GM18505 (cell line): ENCODE measurements around the gene ACOT8.
"Not testable (repeated sequence)": the region's sequence is repeated elsewhere in the genome, so short reads cannot be mapped to it uniquely, and the experiment has no call there.

Source experiments
- ATAC-seq: cut with Tn5 transposase; IDR thresholded peaks from one replicate; pipeline ENCODE4 v1.9.1; 2021; ENCODE audit not compliant: unreplicated experiment
- POLR2A ChIP-seq: IDR thresholded peaks from 4 replicates; pipeline ENCODE4 v1.6.1; 2011; ENCODE audit warnings: borderline replicate concordance; ENCODE audit not compliant: insufficient read depth, insufficient read length; ENCODE audit errors: extremely low read depth

The ACOT8 gene

GRCh38 chr20:45892049-45892825 is 35.0 kb upstream of the ACOT8 start:
- no peak for ATAC-seq
- no peak for TF ChIP-seq POLR2A

DNA sequence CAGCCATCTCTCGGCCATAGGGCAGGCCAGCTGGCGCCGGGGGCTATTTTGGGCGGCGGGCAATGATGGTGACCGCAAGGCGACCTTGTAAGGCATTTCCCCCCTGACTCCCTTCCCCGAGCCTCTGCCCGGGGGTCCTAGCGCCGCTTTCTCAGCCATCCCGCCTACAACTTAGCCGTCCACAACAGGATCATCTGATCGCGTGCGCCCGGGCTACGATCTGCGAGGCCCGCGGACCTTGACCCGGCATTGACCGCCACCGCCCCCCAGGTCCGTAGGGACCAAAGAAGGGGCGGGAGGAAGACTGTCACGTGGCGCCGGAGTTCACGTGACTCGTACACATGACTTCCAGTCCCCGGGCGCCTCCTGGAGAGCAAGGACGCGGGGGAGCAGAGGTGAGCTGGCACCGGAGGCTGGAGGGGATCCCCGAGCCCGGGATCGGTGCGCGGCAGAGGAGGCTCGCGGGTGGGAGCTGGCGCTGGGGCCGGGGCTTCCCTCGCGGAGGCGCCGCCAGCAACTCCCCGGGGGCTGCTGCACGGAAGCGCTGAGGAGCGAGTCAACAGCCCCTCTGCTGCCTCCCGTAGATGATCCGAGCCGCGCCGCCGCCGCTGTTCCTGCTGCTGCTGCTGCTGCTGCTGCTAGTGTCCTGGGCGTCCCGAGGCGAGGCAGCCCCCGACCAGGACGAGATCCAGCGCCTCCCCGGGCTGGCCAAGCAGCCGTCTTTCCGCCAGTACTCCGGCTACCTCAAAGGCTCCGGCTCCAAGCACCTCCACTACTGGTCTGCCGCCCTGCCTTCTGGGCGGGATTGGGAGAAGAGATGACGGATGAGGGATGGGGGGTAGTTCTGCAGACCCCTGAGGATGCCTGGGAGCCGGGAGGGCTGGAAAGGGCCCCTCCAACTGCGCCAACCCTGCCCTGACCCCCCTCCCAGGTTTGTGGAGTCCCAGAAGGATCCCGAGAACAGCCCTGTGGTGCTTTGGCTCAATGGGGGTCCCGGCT is 34.1 kb upstream of the ACOT8 start, which contains the start of the genes CTSA and NEURL2:
Gene CTSA, plus strand, starts transcription at position 351 of the 999 bp plus-strand sequence. Its CDS starts 234 bp downstream, at position 585.
Gene NEURL2, minus strand, starts transcription at position 224 of the 999 bp plus-strand sequence. Its CDS starts 217 bp downstream, at position 7.
- ATAC-seq, result peak; percentile 69
- TF ChIP-seq POLR2A, result peak; percentile 86

DNA sequence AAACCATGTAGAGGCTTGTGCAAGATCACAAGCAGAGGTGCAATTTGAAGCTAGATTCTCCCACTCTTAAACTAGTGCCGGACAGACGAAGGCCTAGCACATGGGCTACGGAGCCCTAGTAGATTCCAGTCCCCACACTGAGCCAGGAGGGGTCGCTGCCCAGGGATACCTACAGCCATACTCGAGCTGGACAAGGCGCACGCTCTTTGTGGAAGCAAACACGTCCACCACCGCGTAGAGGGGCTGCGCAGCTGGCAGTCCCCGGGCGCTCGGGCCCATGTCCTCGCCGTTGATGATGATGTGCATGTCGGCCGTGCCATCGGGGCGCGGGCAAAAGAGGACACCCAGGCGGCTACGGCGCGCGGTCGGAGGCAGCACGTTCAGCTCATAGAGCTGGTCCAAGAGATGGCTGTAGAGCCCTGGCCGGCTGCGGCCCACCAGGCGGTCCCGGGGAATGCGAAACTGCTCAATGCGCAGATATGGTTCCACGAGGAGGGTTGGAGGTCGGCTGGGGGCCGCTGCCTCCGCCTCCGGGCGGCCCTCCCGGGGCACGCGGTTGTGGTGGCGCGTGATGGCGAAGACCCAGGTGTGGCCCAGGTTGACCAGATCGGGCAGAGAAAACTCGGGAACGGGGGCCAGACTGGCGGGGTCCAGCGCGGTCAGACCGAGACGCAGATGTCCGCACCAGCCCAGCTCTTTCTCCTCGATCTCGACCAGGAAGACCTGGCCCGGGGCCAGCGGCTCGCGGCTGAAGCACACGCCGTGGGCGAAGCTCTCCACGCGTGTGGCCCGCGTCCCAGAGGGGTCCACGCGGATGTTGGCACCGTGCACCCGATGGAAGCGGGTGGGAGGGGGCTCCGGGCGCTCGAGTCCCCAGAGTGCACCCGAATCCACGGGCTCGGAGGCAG is 33.1 kb upstream of the ACOT8 start:
- TF ChIP-seq POLR2A, result no peak
- ATAC-seq, result peak; percentile 11

DNA sequence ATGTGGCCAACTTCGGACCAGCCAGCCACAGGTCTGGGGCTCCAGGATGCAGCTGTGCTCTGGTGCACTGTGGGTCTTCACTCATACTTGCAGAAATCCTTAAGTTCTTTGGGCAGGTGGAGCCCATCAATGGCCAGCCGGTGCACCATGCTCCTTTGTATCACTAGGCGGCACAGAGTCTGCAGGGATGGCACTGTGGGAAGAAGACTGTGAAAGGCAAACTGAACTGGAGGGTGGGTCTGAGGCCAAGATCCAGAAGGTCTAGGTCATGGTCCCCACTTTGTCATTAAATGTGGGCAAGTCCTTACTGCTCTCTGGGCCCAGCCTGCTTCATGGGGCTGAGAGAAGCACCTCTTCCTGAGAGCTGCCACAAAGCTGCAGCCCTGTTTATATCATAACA is 31.5 kb upstream of the ACOT8 start:
- no peak for TF ChIP-seq POLR2A
- ATAC-seq, result no peak

GRCh38 chr20:45887346-45887715 is 30.1 kb upstream of the ACOT8 start, which contains the start of gene SPATA25:
SPATA25 (minus strand) TSS chr20:45887622; CDS start chr20:45887590, 32 bp downstream.
- no peak for TF ChIP-seq POLR2A
- ATAC-seq, result no peak

DNA sequence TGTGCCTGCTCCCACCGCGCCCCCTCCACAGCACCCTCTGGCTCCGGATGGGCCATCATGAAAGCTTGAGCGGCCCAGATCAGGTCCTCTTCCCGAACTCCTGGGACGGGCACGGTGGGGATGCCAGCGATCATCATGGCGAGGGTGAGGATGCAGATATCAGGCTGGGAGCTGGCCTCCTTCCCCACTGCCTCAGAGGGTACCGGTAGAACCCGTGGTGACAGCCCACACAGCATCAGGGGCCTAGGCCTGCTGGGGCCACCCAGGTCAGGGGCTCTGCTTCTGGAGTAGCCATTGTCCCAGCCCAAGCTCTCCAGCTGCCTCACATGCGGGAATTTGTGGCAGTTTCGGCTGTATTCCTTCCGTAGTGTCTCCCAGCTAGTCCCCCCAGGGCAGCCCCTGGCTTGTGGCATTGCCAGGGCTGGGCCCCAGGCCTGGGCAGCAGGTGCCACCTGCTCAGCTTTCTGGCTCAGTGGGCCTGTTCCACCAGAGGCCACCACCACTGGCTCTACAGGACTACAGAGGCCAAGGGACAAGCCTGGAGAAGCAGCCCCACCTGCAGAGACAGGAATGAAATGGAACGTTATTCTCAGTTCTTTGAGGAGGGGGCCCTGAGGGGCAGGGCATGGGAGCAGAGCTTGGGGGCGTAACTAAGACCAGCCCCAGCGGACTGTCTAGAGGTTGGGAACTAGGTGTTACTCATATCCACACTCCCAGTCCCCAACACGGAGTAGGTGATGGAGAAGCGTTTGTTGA is 29.6 kb upstream of the ACOT8 start:
- ATAC-seq, result no peak
- no peak for TF ChIP-seq POLR2A

DNA sequence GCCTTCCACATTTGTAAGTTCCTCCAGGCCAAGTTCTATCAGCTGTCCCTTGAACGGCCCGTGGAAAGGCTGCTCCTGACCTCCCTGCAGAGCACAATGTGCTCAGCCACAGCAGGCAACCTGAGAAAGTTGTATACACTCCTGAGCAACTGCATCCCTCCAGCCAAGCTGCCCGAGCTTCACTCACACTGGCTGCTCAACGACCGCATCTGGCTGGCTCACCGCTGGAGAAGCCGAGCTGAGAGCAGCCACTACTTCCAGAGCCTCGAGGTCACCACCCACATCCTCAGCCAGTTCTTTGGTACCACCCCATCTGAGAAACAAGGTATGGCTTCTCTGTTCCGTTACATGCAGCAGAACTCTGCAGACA is 25.9 kb upstream of the ACOT8 start:
- no peak for TF ChIP-seq POLR2A
- ATAC-seq, result no peak

DNA sequence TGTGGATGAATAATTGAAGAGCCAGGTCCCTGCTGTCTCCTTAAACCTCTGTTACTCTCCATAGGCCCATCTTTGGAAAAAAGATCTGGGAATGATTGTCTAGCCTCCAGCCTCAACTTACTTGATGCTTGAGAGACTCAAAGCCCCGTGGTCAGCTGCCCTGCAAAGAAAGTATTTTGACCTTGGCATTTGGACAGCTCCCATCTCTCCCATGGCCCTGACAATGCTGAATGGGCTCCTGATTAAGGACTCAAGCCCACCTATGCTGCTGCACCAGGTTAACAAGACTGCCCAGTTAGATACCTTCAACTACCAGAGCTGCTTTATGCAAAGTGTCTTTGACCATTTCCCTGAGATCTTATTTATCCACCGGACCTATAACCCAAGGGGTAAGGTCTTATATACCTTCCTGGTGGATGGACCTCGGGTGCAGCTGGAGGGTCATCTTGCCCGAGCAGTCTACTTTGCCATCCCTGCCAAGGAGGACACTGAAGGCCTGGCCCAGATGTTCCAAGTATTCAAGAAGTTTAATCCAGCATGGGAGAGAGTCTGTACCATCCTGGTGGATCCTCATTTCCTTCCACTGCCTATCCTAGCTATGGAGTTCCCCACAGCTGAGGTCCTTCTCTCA is 25.4 kb upstream of the ACOT8 start:
- no peak for TF ChIP-seq POLR2A
- ATAC-seq, result no peak

- peak; percentile 92 for ATAC-seq
- TF ChIP-seq POLR2A, result peak; percentile 91
Observed at GRCh38 chr20:45880988-45881788, 24.0 kb upstream of the ACOT8 start, which contains the start of gene ZSWIM1. ZSWIM1 (plus strand) TSS chr20:45881227; CDS start chr20:45882593, 1,366 bp downstream.

- ATAC-seq, result no peak
- no peak for TF ChIP-seq POLR2A
Observed at GRCh38 chr20:45878076-45878761, 21.0 kb upstream of the ACOT8 start.

- TF ChIP-seq POLR2A, result no peak
- ATAC-seq, result no peak
Observed at GRCh38 chr20:45874576-45874975, 17.4 kb upstream of the ACOT8 start.

- ATAC-seq, result not testable (repeated sequence)
Observed at GRCh38 chr20:45874104-45874481, 16.9 kb upstream of the ACOT8 start.
